H1 (cell line): ENCODE results near the gene ZSWIM6. TPM values are rescaled to one million over a fixed set of nuclear protein-coding genes. Genes with fewer than 3 reads are reported as not detected.

Experiments
- CTCF ChIA-PET: fragments of 300-600 bp; sonication (Branson Sonifier 250); formaldehyde crosslinking; loops from one replicate; lab custom pipeline; 2021; ENCODE audit not compliant: partially characterized antibody; lab: Charles Lee
- POLR2A ChIA-PET: fragments of 300-600 bp; sonication (Branson Sonifier 250); formaldehyde crosslinking; loops from one replicate; lab custom pipeline; 2021; ENCODE audit warnings: inconsistent platforms; ENCODE audit not compliant: partially characterized antibody; lab: Charles Lee
- DNase-seq, 2 experiments: peaks; one replicate each; pipeline versions ENCODE4 v3.0.0 to v3.0.0-alpha.2; 2010 to 2022; ENCODE audit warnings: low spot score in 2 of 2, low read depth in 1 of 2, mixed read lengths in 1 of 2
- FAIRE-seq: peaks from 2 replicates; lab custom pipeline; 2011; peaks lifted over from hg19 to GRCh38; lab: Jason Lieb, UNC
- H2AFZ ChIP-seq: 2 replicates; pipeline ENCODE4 v1.8.1; 2012; ENCODE audit warnings: low read length, inconsistent platforms
- H2AK5ac ChIP-seq: 2 replicates; pipeline ENCODE4 v1.6.1; 2013; ENCODE audit warnings: low read depth, low read length
- H2BK120ac ChIP-seq: replicated peaks from 2 replicates; pipeline ENCODE3; 2013; ENCODE audit warnings: low read depth, low read length, inconsistent platforms
- H2BK12ac ChIP-seq: 2 replicates; pipeline ENCODE4 v1.6.1; 2013; ENCODE audit warnings: low read depth, low read length
- H2BK15ac ChIP-seq: 2 replicates; pipeline ENCODE4 v1.6.1; 2013; ENCODE audit warnings: low read length
- H2BK20ac ChIP-seq: 2 replicates; pipeline ENCODE4 v1.6.1; 2013; ENCODE audit warnings: low read length
- H2BK5ac ChIP-seq: 2 replicates; pipeline ENCODE4 v1.6.1; 2013; ENCODE audit warnings: low read depth, low read length
- H3K14ac ChIP-seq: 2 replicates; pipeline ENCODE4 v1.6.1; 2013; ENCODE audit warnings: inconsistent platforms; ENCODE audit not compliant: insufficient read length
- H3K18ac ChIP-seq: 2 replicates; pipeline ENCODE4 v1.6.1; 2013; ENCODE audit warnings: low read length; ENCODE audit errors: extremely low read depth
- H3K23ac ChIP-seq: 2 replicates; pipeline ENCODE4 v1.6.1; 2013; ENCODE audit warnings: inconsistent platforms; ENCODE audit not compliant: insufficient read length
- H3K23me2 ChIP-seq: 2 replicates; pipeline ENCODE4 v1.6.1; 2013; ENCODE audit warnings: low read depth, low read length
- H3K27ac ChIP-seq: 2 replicates; pipeline ENCODE4 v1.6.1; 2011; ENCODE audit warnings: low read depth, low read length, inconsistent platforms
- H3K27me3 ChIP-seq, 4 experiments: replicated peaks in 1 of 4; 1 replicate in 1 of 4; 2 replicates in 3 of 4; pipeline versions ENCODE4 v1.6.1 to v1.8.1; 2011 to 2013; ENCODE audit warnings: low read length in 3 of 4, mild to moderate bottlenecking in 3 of 4, inconsistent platforms in 2 of 4, mixed read lengths in 2 of 4, moderate library complexity in 1 of 4; ENCODE audit not compliant: control insufficient read depth in 3 of 4, insufficient read depth in 3 of 4; ENCODE audit errors: extremely low read depth in 1 of 4
- H3K36me3 ChIP-seq, 4 experiments: 2 replicates each; pipeline versions ENCODE4 v1.6.1 to v1.8.1; 2011 to 2013; ENCODE audit warnings: mild to moderate bottlenecking in 4 of 4, low read length in 3 of 4, moderate library complexity in 2 of 4, control low read depth in 1 of 4, inconsistent platforms in 1 of 4; ENCODE audit not compliant: insufficient read depth in 4 of 4, control insufficient read depth in 2 of 4
- H3K4ac ChIP-seq: replicated peaks from 2 replicates; pipeline ENCODE3; 2013; ENCODE audit warnings: low read length, low read depth, mixed read lengths, inconsistent platforms; ENCODE audit not compliant: insufficient read length
- H3K4me1 ChIP-seq, 4 experiments: replicated peaks in 1 of 4; 1 replicate in 1 of 4; 2 replicates in 3 of 4; pipeline versions ENCODE4 v1.6.1 to v1.8.1; 2011 to 2013; ENCODE audit warnings: low read length in 3 of 4, inconsistent platforms in 2 of 4, mixed read lengths in 1 of 4; ENCODE audit not compliant: insufficient read depth in 4 of 4, control insufficient read depth in 3 of 4
- H3K4me2 ChIP-seq, 2 experiments: 2 replicates each; pipeline versions ENCODE4 v1.6.1 to v1.8.1; 2011 to 2013; ENCODE audit warnings: low read depth in 2 of 2, low read length in 2 of 2, control low read depth in 1 of 2, inconsistent platforms in 1 of 2, mild to moderate bottlenecking in 1 of 2; ENCODE audit not compliant: insufficient read depth in 1 of 2
- H3K4me3 ChIP-seq, 4 experiments: fragments of 200-600, 300-600 bp in 1 of 4; sonication (generic), shearing (Covaris generic), sonication (Bioruptor Twin) in 1 of 4; 2 replicates each; pipeline versions ENCODE4 v1.5.1 to v1.8.1; 2011 to 2016; ENCODE audit warnings: low read length in 4 of 4, low read depth in 3 of 4, control low read depth in 2 of 4, inconsistent platforms in 2 of 4, mild to moderate bottlenecking in 2 of 4, mixed read lengths in 1 of 4, moderate library complexity in 1 of 4; ENCODE audit not compliant: insufficient read depth in 2 of 4; ENCODE audit errors: extremely low read depth in 1 of 4
- H3K56ac ChIP-seq: replicated peaks from 2 replicates; pipeline ENCODE3; 2013; ENCODE audit warnings: low read depth, mild to moderate bottlenecking, mixed read lengths, low read length, inconsistent platforms; ENCODE audit not compliant: insufficient read length
- H3K79me1 ChIP-seq: 2 replicates; pipeline ENCODE4 v1.6.1; 2013; ENCODE audit warnings: low read depth, low read length, control low read depth
- H3K79me2 ChIP-seq, 2 experiments: 2 replicates each; pipeline versions ENCODE4 v1.6.1 to v1.8.1; 2012 to 2013; ENCODE audit warnings: low read length in 2 of 2, mild to moderate bottlenecking in 2 of 2, inconsistent platforms in 1 of 2; ENCODE audit not compliant: insufficient read depth in 2 of 2, control insufficient read depth in 1 of 2
- H3K9ac ChIP-seq, 4 experiments: replicated peaks in 1 of 4; 1 replicate in 1 of 4; 2 replicates in 3 of 4; pipeline versions ENCODE4 v1.6.1 to v1.8.1; 2011 to 2013; ENCODE audit warnings: low read depth in 3 of 4, low read length in 3 of 4, control low read depth in 2 of 4, mild to moderate bottlenecking in 2 of 4, moderate library complexity in 2 of 4, inconsistent platforms in 1 of 4; ENCODE audit errors: extremely low read depth in 1 of 4
- H3K9me3 ChIP-seq, 2 experiments: 2 replicates each; pipeline versions ENCODE4 v1.6.1 to v1.8.1; 2012 to 2013; ENCODE audit warnings: mild to moderate bottlenecking in 2 of 2, moderate library complexity in 2 of 2, control low read depth in 1 of 2, inconsistent platforms in 1 of 2, low read depth in 1 of 2, low read length in 1 of 2, mixed read lengths in 1 of 2; ENCODE audit not compliant: insufficient read depth in 2 of 2
- H4K20me1 ChIP-seq, 2 experiments: replicated peaks in 1 of 2; 2 replicates each; pipeline versions ENCODE3 to v1.8.1; 2011 to 2013; ENCODE audit warnings: inconsistent platforms in 2 of 2, low read length in 2 of 2, mild to moderate bottlenecking in 1 of 2; ENCODE audit not compliant: insufficient read depth in 2 of 2, control insufficient read depth in 1 of 2
- H4K5ac ChIP-seq: 2 replicates; pipeline ENCODE4 v1.6.1; 2013; ENCODE audit warnings: low read length, low read depth, mixed read lengths, inconsistent platforms; ENCODE audit not compliant: insufficient read length
- H4K8ac ChIP-seq: 2 replicates; pipeline ENCODE4 v1.8.0; 2013; ENCODE audit warnings: mild to moderate bottlenecking, moderate library complexity, low read length, inconsistent platforms; ENCODE audit not compliant: insufficient read depth; ENCODE audit errors: extremely low read depth
- H4K91ac ChIP-seq: replicated peaks from 2 replicates; pipeline ENCODE3; 2013; ENCODE audit warnings: low read length, mixed read lengths, inconsistent platforms; ENCODE audit not compliant: insufficient read length
- BCL11A ChIP-seq, 2 experiments: IDR thresholded peaks; one replicate each; pipeline ENCODE4 v1.6.1; 2011; ENCODE audit warnings: low read depth in 2 of 2, low read length in 2 of 2, mild to moderate bottlenecking in 2 of 2
- CEBPB ChIP-seq: IDR thresholded peaks from 2 replicates; pipeline ENCODE4 v1.6.1; 2012; ENCODE audit warnings: low read depth, low read length
- CHD2 ChIP-seq: IDR thresholded peaks from 2 replicates; pipeline ENCODE4 v1.6.1; 2012; ENCODE audit warnings: low read length, improper control_type of control experiment
- CREB1 ChIP-seq: IDR thresholded peaks from 2 replicates; pipeline ENCODE4 v1.6.1; 2012; ENCODE audit warnings: inconsistent platforms
- SP1 ChIP-seq: IDR thresholded peaks from 2 replicates; pipeline ENCODE4 v1.6.1; 2011; ENCODE audit warnings: low read depth, low read length
- SRF ChIP-seq: IDR thresholded peaks from 2 replicates; pipeline ENCODE4 v1.6.1; 2011; ENCODE audit warnings: mild to moderate bottlenecking, low read depth, low read length, moderate library complexity
- YY1 ChIP-seq: IDR thresholded peaks from 2 replicates; pipeline ENCODE4 v1.6.1; 2011; ENCODE audit warnings: low read depth, mild to moderate bottlenecking, low read length
- ZNF274 ChIP-seq: IDR thresholded peaks from 2 replicates; pipeline ENCODE4 v1.7.0; 2012; ENCODE audit warnings: low read length, borderline replicate concordance; ENCODE audit errors: extremely low read depth
- WGBS, 2 experiments: shearing (Covaris generic) in 1 of 2; methylation state at CpG; one replicate each; pipeline versions ENCODE4 v1.1.6 to v1.1.7; 2013 to 2015; ENCODE audit warnings: low lambda C conversion rate in 2 of 2, mixed read lengths in 2 of 2, inconsistent platforms in 1 of 2, low coverage in 1 of 2, missing lambda C conversion rate in 1 of 2; ENCODE audit not compliant: insufficient replicate concordance in 2 of 2, insufficient coverage in 1 of 2, insufficient read length in 1 of 2; ENCODE audit errors: extremely low coverage in 1 of 2, missing lambda C conversion rate in 1 of 2; 5-methylcytosine and 5-hydroxymethylcytosine counted together
- polyA plus RNA-seq, 7 experiments: library from polyadenylated mRNA; depleted of rRNA in 3 of 7; stranded (reverse) in 5 of 7; unstranded in 2 of 7; fragments of >200 nt in 5 of 7; fragments of 200-250 nt in 2 of 7; gene quantifications; 1 replicate in 5 of 7; 2 replicates in 1 of 7; 4 replicates in 1 of 7; pipeline versions ENCODE4 v1.2.1 to v1.2.3, GENCODE V29; 2011 to 2013; ENCODE audit warnings: missing spikeins in 2 of 7, mixed read lengths in 2 of 7
- total RNA-seq: library from RNA; stranded (reverse); fragmentation: NEBNext Ultra II Directional; extraction: Animal tissue kit (Norgen Biotek cat#: 25700); gene quantifications from 2 replicates; pipeline ENCODE4 v1.2.1, GENCODE V29; 2021

ZSWIM6 gene
- total and polyA plus RNA-seq, 2 of the 8 experiments (the other 6 are each of a cell fraction or from before 2014, with no cell fraction given): 7.9 to 12.4 TPM

GRCh38 chr5:61320860-61321259 is 11.2 kb upstream of the ZSWIM6 start:
- no peak overlapping the region for H3K4me2 ChIP-seq
- H3K36me3 ChIP-seq: no peaks in the 10 kb centered on the region
- H3K56ac ChIP-seq: no peak overlapping the region
- H2BK20ac ChIP-seq: no peak overlapping the region
- CTCF ChIA-PET: interaction anchor here (1.2 to 2.3 kb wide), 5 partner anchors 9 to 309 kb away, joined by 3 to 9 read pairs (median 4); no protein-coding TSS in a partner anchor
- DNase-seq: no peak
- H2BK5ac ChIP-seq: no peak overlapping the region
- H3K18ac ChIP-seq: no peak overlapping the region
- no peaks in the 10 kb centered on the region; a peak in 1 of 7 replicates for H3K27me3 ChIP-seq
- H3K79me1 ChIP-seq: no peaks in the 10 kb centered on the region
- H3K4ac ChIP-seq: no peak overlapping the region
- H3K9ac ChIP-seq: no peak overlapping the region
- POLR2A ChIA-PET: interaction anchor here (1.1 to 3.8 kb wide), 4 partner anchors 10 to 161 kb away, joined by 3 to 20 read pairs (median 4); partner anchors contain the start of gene ZSWIM6
- H2BK15ac ChIP-seq: no peak overlapping the region
- H3K9me3 ChIP-seq: no peaks in the 10 kb centered on the region
- no peak overlapping the region for H2AK5ac ChIP-seq
- no peak overlapping the region for H4K5ac ChIP-seq
- H4K91ac ChIP-seq: no peak overlapping the region
- WGBS, 2 experiments: 83% methylated on average over 3 of the region's 3 CpGs; no CpG with 5 or more reads in 1 of the 2 experiments
- no peak overlapping the region for H2AFZ ChIP-seq
- H3K4me1 ChIP-seq: peaks cover 0 to 6% (median 0%) of the 10 kb centered on the region in 4 experiments; a peak in 1 of 7 replicates
- H3K23ac ChIP-seq: no peak overlapping the region
- H3K14ac ChIP-seq: no peak overlapping the region
- H4K8ac ChIP-seq: no peak overlapping the region
- H4K20me1 ChIP-seq: no peaks in the 10 kb centered on the region
- H2BK120ac ChIP-seq: no peak overlapping the region
- FAIRE-seq: no peak
- no peak overlapping the region for H2BK12ac ChIP-seq
- H3K79me2 ChIP-seq: no peaks in the 10 kb centered on the region
- H3K4me3 ChIP-seq: no peak overlapping the region
- H3K27ac ChIP-seq: no peak overlapping the region
- peaks cover 2% of the 10 kb centered on the region; the same call in 1 of the 2 replicates for H3K23me2 ChIP-seq
- TF ChIP-seq BCL11A (IDR thresholded peaks at IDR 0.05; ENCODE audit: low read depth in 2 of 2, low read length in 2 of 2): no peak
- no peak for TF ChIP-seq YY1
- no peak for TF ChIP-seq SP1
- TF ChIP-seq CHD2: no peak
- TF ChIP-seq CREB1: no peak
- TF ChIP-seq SRF: no peak
- TF ChIP-seq CEBPB: no peak
- TF ChIP-seq ZNF274: no peak
